DND-41 (cell line): ENCODE measurements around the gene CACNG8.

Source experiments
- ATAC-seq: fragments of 200-7000 bp; cut with Tn5 transposase; 3 replicates; pipeline ENCODE4 v1.9.1; 2021; ENCODE audit warnings: low read depth; ENCODE audit not compliant: insufficient read depth
- DNase-seq: peaks from one replicate; pipeline ENCODE4 v3.0.0-alpha.2; 2020
- H2AFZ ChIP-seq: 2 replicates; pipeline ENCODE4 v1.6.0; 2012; ENCODE audit warnings: low read depth, low read length
- H3K27ac ChIP-seq: 2 replicates; pipeline ENCODE4 v1.5.1; 2012; ENCODE audit warnings: low read length, inconsistent platforms
- H3K27me3 ChIP-seq: fragments of 200-600 bp; sonication (generic); 2 replicates; pipeline ENCODE4 v1.6.0; 2012; ENCODE audit warnings: low read length, mild to moderate bottlenecking, inconsistent platforms; ENCODE audit not compliant: insufficient read depth, poor library complexity
- H3K36me3 ChIP-seq: 2 replicates; pipeline ENCODE4 v1.5.1; 2012; ENCODE audit warnings: low read length, inconsistent platforms; ENCODE audit not compliant: insufficient read depth
- H3K4me1 ChIP-seq: 2 replicates; pipeline ENCODE4 v1.5.1; 2012; ENCODE audit warnings: mild to moderate bottlenecking, low read length; ENCODE audit not compliant: insufficient read depth
- H3K4me2 ChIP-seq: 2 replicates; pipeline ENCODE4 v1.6.0; 2012; ENCODE audit warnings: mild to moderate bottlenecking, moderate library complexity, low read length, inconsistent platforms; ENCODE audit not compliant: insufficient read depth
- H3K4me3 ChIP-seq, 2 experiments: fragments of 200-600 bp in 1 of 2; shearing (Covaris generic) in 1 of 2; 2 replicates each; pipeline ENCODE4 v1.5.1; 2012 to 2016; ENCODE audit warnings: inconsistent platforms in 2 of 2, low read length in 2 of 2, mild to moderate bottlenecking in 2 of 2, low read depth in 1 of 2, moderate library complexity in 1 of 2
- H3K79me2 ChIP-seq: 2 replicates; pipeline ENCODE4 v1.6.0; 2012; ENCODE audit warnings: low read length, inconsistent platforms; ENCODE audit not compliant: insufficient read depth
- H3K9ac ChIP-seq: 2 replicates; pipeline ENCODE4 v1.6.0; 2012; ENCODE audit warnings: low read depth, mild to moderate bottlenecking, inconsistent platforms, low read length, moderate library complexity
- H3K9me3 ChIP-seq: 2 replicates; pipeline ENCODE4 v1.5.1; 2012; ENCODE audit warnings: low read length, moderate library complexity, mild to moderate bottlenecking, inconsistent platforms; ENCODE audit not compliant: insufficient read depth, severe bottlenecking
- H4K20me1 ChIP-seq: 2 replicates; pipeline ENCODE4 v1.6.0; 2012; ENCODE audit warnings: low read length; ENCODE audit not compliant: insufficient read depth
- EZH2 ChIP-seq: IDR thresholded peaks from 3 replicates; pipeline ENCODE4 v1.6.1; 2012; ENCODE audit warnings: borderline replicate concordance, low read depth, mild to moderate bottlenecking, moderate library complexity, low read length, inconsistent platforms; ENCODE audit not compliant: severe bottlenecking
- TF ChIP-seq, protein P1 (sequence below): IDR thresholded peaks from 2 replicates; pipeline ENCODE4 v1.5.1; 2012; ENCODE audit warnings: borderline replicate concordance, low read length, moderate library complexity, mild to moderate bottlenecking; ENCODE audit not compliant: poor library complexity, severe bottlenecking; ENCODE audit errors: extremely low read depth

The CACNG8 gene

DNA sequence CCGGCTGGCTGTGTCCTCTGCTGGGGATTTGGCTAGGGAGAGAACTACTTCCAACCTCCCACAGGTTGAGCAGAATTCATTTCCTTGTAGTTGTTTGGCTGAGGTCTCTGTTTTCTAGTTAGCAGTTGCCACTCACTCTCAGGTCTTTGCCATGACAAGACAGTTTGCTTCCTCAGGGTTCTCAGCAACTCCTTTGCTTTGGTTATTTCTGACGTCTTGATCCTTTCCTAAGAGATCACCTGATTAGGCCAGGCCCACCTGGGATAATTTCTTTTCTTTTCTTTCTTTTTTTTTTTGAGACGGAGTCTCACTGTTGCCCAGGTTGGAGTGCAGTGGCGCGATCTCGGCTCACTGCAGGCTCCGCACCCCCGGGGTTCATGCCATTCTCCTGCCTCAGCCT lies 9.4 kb upstream of the CACNG8 start:
- Histone ChIP-seq H3K9me3 (no peaks in the 10 kb centered on the region), H4K20me1 (no peaks in the 10 kb centered on the region), H3K27me3 (no peaks in the 10 kb centered on the region), H2AFZ (no peak overlapping the region), H3K4me1 (no peaks in the 10 kb centered on the region), H3K27ac (no peak overlapping the region), H3K4me2 (no peak overlapping the region), H3K36me3 (no peaks in the 10 kb centered on the region), H3K4me3 (no peak overlapping the region), H3K9ac (no peak overlapping the region), H3K79me2 (no peaks in the 10 kb centered on the region)
- TF ChIP-seq, protein P1, sequence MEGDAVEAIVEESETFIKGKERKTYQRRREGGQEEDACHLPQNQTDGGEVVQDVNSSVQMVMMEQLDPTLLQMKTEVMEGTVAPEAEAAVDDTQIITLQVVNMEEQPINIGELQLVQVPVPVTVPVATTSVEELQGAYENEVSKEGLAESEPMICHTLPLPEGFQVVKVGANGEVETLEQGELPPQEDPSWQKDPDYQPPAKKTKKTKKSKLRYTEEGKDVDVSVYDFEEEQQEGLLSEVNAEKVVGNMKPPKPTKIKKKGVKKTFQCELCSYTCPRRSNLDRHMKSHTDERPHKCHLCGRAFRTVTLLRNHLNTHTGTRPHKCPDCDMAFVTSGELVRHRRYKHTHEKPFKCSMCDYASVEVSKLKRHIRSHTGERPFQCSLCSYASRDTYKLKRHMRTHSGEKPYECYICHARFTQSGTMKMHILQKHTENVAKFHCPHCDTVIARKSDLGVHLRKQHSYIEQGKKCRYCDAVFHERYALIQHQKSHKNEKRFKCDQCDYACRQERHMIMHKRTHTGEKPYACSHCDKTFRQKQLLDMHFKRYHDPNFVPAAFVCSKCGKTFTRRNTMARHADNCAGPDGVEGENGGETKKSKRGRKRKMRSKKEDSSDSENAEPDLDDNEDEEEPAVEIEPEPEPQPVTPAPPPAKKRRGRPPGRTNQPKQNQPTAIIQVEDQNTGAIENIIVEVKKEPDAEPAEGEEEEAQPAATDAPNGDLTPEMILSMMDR = no peak
- TF ChIP-seq EZH2 = no peak
- DNase-seq (no peak), ATAC-seq (no peak)

DNA sequence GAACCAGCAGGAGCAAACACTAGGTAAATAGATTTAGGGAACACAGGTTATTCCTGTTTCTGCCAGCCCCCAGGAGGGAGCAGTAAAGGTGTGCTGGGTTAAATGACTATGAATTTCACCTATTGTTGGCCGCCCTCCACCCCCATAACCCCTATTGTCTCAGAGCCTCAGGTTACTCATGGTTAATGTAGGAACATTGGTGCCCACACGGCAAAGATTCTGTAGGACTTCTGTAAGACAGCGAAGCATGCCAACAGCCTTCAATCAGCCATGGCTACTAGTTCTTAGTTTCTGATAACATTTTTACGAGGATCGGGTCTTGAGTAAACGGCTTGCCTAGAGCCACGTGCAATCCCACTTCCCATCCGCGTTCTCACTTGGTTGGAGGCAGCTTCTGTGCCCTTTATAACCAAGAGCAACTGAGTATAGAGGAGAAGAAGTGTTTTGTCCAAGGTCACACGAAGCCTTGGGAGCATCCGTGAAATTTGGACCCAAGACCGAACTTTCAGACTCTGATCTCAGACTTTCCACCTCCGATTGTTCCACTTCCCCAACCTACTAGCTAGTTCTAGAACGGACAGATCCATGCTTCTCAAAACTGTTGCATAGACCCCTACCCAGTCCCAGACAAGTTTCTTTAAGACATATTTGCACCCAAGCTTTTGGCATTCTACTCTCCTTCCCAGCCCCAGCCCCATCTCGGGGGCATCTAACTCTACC lies 5.1 kb upstream of the CACNG8 start:
- no peak overlapping the region for H3K27ac ChIP-seq
- no peaks in the 10 kb centered on the region for H4K20me1 ChIP-seq
- no peaks in the 10 kb centered on the region for H3K27me3 ChIP-seq
- H3K36me3 ChIP-seq = no peaks in the 10 kb centered on the region
- H3K9ac ChIP-seq = no peak overlapping the region
- TF ChIP-seq EZH2 = no peak
- TF ChIP-seq, protein P1 = no peak
- no peak overlapping the region for H3K4me3 ChIP-seq
- no peak overlapping the region for H3K4me2 ChIP-seq
- DNase-seq = no peak
- no peaks in the 10 kb centered on the region for H3K79me2 ChIP-seq
- no peaks in the 10 kb centered on the region for H3K9me3 ChIP-seq
- H3K4me1 ChIP-seq = no peaks in the 10 kb centered on the region
- H2AFZ ChIP-seq = no peak overlapping the region
- no peak for ATAC-seq

DNA sequence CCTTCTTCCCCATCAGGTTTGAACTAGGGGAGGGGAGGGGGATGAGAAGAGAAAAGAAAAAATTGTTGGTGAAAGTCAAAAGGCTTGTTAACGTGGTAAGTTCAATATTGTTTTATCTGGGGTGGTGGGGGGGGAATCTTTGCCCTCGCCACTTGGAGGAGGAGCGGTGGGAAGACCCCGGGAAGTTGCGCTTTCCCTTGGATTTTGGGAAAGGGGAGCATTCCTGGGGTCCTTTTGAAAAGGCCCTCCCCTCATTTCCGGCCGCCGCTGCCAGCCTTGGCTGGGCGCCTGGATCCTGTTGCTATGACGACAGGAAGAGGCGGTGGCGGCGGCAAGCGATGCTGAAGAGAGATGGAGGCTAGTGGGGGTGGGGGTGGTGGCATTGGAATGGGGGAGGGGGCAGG lies 4.6 kb upstream of the CACNG8 start:
- no peaks in the 10 kb centered on the region for H3K4me1 ChIP-seq
- ATAC-seq (no peak), DNase-seq (no peak)
- no peaks in the 10 kb centered on the region for H3K9me3 ChIP-seq
- H3K27me3 ChIP-seq = no peaks in the 10 kb centered on the region
- no peak overlapping the region for H3K4me3 ChIP-seq
- TF ChIP-seq, protein P1 = no peak
- TF ChIP-seq EZH2 = no peak
- H3K36me3 ChIP-seq = no peaks in the 10 kb centered on the region
- no peak overlapping the region for H3K9ac ChIP-seq
- H3K79me2 ChIP-seq = no peaks in the 10 kb centered on the region
- H2AFZ ChIP-seq = no peak overlapping the region
- no peak overlapping the region for H3K4me2 ChIP-seq
- no peaks in the 10 kb centered on the region for H4K20me1 ChIP-seq
- no peak overlapping the region for H3K27ac ChIP-seq
